ENCODE data around the gene LGALS3BP.
A peak's percentile ranks its signal among the peaks of the same experiment; 100 is the strongest.

DNA sequence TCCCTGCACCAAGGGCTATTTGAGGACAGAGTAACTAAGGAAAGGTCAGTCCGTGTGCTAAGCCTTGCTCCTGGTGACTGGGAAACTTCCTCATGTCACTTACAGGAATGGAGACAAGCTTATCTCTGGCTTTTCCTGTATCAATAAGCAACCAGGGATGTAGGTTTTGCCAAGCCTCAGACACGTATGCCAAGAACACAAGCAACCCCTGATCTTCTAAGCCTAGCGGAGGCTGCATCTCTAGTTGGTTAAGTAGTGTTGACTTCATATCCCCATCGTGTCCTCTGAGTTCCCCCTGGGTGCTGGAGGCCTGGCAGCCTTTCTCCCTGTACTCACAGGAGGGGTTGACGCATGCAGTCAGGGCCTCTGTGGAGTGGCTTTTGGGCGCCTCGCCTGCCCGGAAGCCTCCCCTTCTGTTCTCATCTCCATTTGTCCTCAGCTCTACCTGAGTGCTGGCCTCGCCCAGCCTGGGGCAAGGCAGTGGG is 42.8 kb upstream of the LGALS3BP start:
- TF ChIP-seq, protein P1, sequence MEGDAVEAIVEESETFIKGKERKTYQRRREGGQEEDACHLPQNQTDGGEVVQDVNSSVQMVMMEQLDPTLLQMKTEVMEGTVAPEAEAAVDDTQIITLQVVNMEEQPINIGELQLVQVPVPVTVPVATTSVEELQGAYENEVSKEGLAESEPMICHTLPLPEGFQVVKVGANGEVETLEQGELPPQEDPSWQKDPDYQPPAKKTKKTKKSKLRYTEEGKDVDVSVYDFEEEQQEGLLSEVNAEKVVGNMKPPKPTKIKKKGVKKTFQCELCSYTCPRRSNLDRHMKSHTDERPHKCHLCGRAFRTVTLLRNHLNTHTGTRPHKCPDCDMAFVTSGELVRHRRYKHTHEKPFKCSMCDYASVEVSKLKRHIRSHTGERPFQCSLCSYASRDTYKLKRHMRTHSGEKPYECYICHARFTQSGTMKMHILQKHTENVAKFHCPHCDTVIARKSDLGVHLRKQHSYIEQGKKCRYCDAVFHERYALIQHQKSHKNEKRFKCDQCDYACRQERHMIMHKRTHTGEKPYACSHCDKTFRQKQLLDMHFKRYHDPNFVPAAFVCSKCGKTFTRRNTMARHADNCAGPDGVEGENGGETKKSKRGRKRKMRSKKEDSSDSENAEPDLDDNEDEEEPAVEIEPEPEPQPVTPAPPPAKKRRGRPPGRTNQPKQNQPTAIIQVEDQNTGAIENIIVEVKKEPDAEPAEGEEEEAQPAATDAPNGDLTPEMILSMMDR (IDR thresholded peaks at IDR 0.05), result no peak
- TF ChIP-seq POLR2A (IDR thresholded peaks at IDR 0.05), result peak in 1 of 2 donors; percentile 6
